ENCODE data around the gene GRAMD1A. TPM values are rescaled to one million over a fixed set of nuclear protein-coding genes. Genes with fewer than 3 reads are reported as not detected.
"Not testable (repeated sequence)": the region's sequence is repeated elsewhere in the genome, so short reads cannot be mapped to it uniquely, and the experiment has no call there.

GRAMD1A gene
- total and polyA plus RNA-seq, 11 donors, result 21.8 to 64.5 (median 31.3) TPM

GRCh38 chr19:34988119-34988518 is 12.0 kb upstream of the GRAMD1A start:
- no peaks in the 10 kb centered on the region for H3K9me3 ChIP-seq
- WGBS, 4 donors, result 100% methylated on average over 1 of the region's 1 CpG
- no peak for DNase-seq

GRCh38 chr19:34989298-34989697 is 10.8 kb upstream of the GRAMD1A start:
- ATAC-seq (no peak), DNase-seq (no peak)
- no peaks in the 10 kb centered on the region for H3K27me3 ChIP-seq
- H3K27ac ChIP-seq, result no peak overlapping the region
- no peaks in the 10 kb centered on the region for H3K36me3 ChIP-seq
- H3K9me3 ChIP-seq, result no peaks in the 10 kb centered on the region
- TF ChIP-seq, protein P1, sequence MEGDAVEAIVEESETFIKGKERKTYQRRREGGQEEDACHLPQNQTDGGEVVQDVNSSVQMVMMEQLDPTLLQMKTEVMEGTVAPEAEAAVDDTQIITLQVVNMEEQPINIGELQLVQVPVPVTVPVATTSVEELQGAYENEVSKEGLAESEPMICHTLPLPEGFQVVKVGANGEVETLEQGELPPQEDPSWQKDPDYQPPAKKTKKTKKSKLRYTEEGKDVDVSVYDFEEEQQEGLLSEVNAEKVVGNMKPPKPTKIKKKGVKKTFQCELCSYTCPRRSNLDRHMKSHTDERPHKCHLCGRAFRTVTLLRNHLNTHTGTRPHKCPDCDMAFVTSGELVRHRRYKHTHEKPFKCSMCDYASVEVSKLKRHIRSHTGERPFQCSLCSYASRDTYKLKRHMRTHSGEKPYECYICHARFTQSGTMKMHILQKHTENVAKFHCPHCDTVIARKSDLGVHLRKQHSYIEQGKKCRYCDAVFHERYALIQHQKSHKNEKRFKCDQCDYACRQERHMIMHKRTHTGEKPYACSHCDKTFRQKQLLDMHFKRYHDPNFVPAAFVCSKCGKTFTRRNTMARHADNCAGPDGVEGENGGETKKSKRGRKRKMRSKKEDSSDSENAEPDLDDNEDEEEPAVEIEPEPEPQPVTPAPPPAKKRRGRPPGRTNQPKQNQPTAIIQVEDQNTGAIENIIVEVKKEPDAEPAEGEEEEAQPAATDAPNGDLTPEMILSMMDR (IDR thresholded peaks at IDR 0.05), result no peak
- no peak for TF ChIP-seq POLR2A (IDR thresholded peaks at IDR 0.05)
- no peak overlapping the region for H3K4me3 ChIP-seq
- peaks cover 0 to 48% (median 10%) of the 10 kb centered on the region in 12 donors for H3K4me1 ChIP-seq
- WGBS, 4 donors, result 65 to 74% (median 69%) methylated on average over 6 of the region's 6 CpGs
- intact Hi-C loops (cut with DNase I), result no loop called here

More at GRCh38 chr19:34988119-34988518, 12.0 kb upstream of the GRAMD1A start:
- ATAC-seq, result no peak
- Histone ChIP-seq H3K4me3 (no peak overlapping the region), H3K27me3 (no peaks in the 10 kb centered on the region), H3K4me1 (peaks cover 0 to 41% (median 8%) of the 10 kb centered on the region in 12 donors), H3K27ac (no peak overlapping the region), H3K36me3 (no peaks in the 10 kb centered on the region)
- TF ChIP-seq, protein P1 (IDR thresholded peaks at IDR 0.05), result no peak
- no peak for TF ChIP-seq POLR2A (IDR thresholded peaks at IDR 0.05)
- intact Hi-C loops (cut with DNase I), result no loop called here

- Histone ChIP-seq H3K9me3 (no peaks in the 10 kb centered on the region), H3K27me3 (no peaks in the 10 kb centered on the region)
- no peak for DNase-seq
Observed at GRCh38 chr19:34990578-34991192, 9.4 kb upstream of the GRAMD1A start.

DNA sequence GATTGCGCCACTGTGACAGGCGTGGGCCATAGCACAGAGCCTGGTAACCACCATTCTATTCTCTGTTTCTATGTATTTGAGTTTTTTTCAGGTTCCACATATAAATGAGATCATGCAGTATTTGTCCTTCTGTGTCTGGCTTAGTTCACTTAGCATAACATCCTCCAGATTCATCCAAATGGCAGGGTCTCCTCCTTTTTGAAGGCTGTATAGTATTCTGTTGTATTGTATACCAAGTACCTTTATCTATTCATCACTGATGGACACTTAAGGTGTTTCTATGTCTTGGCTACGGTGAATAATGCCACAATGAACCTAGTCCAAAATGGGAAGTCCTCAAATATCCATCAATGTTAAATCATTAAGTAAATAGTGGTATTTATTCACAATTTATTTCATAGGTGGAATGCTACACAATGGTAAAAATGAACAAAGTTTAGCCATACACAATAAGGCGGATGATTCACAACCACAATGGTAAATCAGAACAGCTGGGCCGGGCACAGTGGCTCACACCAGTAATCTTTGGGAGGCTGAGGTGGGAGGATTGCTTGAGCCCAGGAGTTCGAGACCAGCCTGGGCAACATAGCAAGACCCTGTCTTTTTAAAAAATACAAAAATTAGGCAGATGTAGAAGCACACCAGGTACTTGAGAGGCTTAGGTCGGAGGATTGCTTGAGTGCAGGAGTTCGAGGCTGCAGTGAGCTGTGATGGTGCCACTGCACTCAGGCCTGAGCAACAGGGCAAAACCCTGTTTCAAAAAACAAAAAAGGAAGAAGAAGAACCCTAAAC is 8.4 kb upstream of the GRAMD1A start:
- H3K9me3 ChIP-seq, result no peaks in the 10 kb centered on the region
- DNase-seq (no peak), ATAC-seq (no peak)
- H3K27ac ChIP-seq, result no peak overlapping the region
- intact Hi-C loops (cut with DNase I), result no loop called here
- H3K4me1 ChIP-seq, result peaks cover 0 to 52% (median 20%) of the 10 kb centered on the region in 12 donors
- TF ChIP-seq, protein P1 (IDR thresholded peaks at IDR 0.05), result no peak
- TF ChIP-seq POLR2A (IDR thresholded peaks at IDR 0.05), result no peak
- 89 to 95% (median 92%) methylated on average over 8 of the region's 8 CpGs for WGBS, 4 donors
- no peaks in the 10 kb centered on the region for H3K27me3 ChIP-seq
- H3K4me3 ChIP-seq, result no peak overlapping the region
- no peaks in the 10 kb centered on the region for H3K36me3 ChIP-seq

More at GRCh38 chr19:34990578-34991192, 9.4 kb upstream of the GRAMD1A start:
- Histone ChIP-seq H3K36me3 (no peaks in the 10 kb centered on the region), H3K4me1 (peaks cover 0 to 51% (median 19%) of the 10 kb centered on the region in 12 donors), H3K4me3 (no peak overlapping the region), H3K27ac (no peak overlapping the region)
- 87 to 90% (median 88%) methylated on average over 13 of the region's 13 CpGs for WGBS, 4 donors
- no peak for ATAC-seq
- intact Hi-C loops (cut with DNase I), result no loop called here
- TF ChIP-seq POLR2A (IDR thresholded peaks at IDR 0.05), result no peak
- TF ChIP-seq, protein P1 (IDR thresholded peaks at IDR 0.05), result no peak

DNA sequence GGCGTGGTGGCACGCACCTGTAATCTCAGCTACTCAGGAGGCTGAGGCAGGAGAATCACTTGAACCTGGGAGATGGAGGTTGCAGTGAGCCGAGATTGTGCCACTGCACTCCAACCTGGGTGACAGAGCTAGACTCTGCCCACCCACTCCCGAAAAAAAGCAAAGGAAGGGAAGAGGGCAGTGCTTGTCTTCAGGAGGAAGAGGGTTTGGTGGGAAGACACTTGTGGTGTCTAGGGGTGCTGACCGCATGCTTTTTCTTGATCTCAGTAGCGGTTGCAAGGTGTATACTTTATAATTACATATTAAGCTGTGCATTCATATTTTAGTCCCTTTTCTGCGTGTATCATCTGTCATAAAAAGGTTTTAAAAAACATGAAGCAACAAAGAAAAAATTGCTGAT is 7.5 kb upstream of the GRAMD1A start:
- DNase-seq; H3K36me3 ChIP-seq; H3K9me3 ChIP-seq; intact Hi-C loops (cut with DNase I); H3K27ac ChIP-seq; H3K4me3 ChIP-seq; ATAC-seq; H3K27me3 ChIP-seq: not testable (repeated sequence)
- 88 to 95% (median 92%) methylated on average over 7 of the region's 7 CpGs for WGBS, 4 donors
- H3K4me1 ChIP-seq, result peaks cover 0 to 61% (median 26%) of the 10 kb centered on the region in 12 donors
